ENCODE results near the gene EPHB6. TPM values are rescaled to one million over a fixed set of nuclear protein-coding genes. Genes with fewer than 3 reads are reported as not detected.

The EPHB6 gene
- total RNA-seq, 1 donor = 11.0 TPM

DNA sequence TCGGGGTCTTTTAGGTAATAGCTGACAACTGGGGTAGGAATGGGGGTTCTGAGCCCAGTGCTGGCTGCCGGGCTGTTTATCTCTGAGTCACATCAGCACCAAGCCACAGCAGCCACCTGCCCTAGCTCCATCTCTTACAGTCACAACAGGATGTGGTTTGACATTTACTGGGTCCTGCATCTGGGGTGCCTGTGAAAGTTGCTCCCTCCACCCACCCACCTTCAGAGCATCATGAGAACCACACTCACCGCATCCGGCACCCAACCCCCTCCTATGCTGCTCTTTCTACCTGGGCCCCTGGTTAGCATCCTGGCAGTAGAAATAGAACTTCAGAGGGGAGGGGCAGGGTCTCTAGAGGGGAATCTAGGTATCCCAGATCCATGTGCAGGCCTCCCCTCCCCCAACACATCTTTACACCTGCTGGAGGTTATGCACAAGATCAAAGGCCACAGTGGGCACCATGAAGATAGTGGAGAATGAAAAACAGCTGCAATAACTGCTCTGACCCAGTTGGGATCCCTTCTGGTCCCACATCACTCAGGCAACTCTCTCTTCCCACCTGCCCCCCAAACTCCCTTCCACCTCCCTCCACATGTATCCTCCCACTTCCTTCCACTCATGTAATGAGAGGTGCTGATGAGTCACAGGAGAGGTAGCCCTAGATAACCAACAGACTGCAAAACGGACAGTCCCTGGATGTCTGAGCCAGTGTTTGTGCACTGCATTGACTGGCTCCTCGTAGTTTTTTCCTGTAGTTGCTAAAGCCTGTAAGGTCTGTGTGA lies 45.9 kb upstream of the EPHB6 start:
- no peak for DNase-seq (ENCODE audit: low read depth)

DNA sequence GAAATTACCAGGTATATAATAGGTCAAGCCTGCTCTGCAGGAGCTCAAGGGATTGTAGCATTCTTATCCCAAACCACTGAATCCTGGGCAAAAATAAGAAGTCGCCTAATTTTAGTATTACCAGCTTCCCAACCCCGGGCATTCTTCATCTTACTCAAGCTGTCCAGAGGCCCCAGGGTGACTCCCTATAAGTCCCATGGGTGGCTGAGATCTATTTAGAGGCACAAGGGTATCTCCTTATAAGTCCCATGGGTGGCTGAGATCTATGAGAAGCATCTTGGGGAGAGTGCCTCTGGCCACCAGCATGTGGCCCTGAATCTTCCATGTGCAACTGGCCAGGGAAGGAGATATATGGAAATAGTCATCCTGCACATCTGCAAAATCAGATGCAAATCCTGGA lies 45.2 kb upstream of the EPHB6 start:
- no peak for DNase-seq (ENCODE audit: low read depth)
- H3K4me3 ChIP-seq (ENCODE audit: low read depth, low read length) = no peak overlapping the region
- TF ChIP-seq, protein P1, sequence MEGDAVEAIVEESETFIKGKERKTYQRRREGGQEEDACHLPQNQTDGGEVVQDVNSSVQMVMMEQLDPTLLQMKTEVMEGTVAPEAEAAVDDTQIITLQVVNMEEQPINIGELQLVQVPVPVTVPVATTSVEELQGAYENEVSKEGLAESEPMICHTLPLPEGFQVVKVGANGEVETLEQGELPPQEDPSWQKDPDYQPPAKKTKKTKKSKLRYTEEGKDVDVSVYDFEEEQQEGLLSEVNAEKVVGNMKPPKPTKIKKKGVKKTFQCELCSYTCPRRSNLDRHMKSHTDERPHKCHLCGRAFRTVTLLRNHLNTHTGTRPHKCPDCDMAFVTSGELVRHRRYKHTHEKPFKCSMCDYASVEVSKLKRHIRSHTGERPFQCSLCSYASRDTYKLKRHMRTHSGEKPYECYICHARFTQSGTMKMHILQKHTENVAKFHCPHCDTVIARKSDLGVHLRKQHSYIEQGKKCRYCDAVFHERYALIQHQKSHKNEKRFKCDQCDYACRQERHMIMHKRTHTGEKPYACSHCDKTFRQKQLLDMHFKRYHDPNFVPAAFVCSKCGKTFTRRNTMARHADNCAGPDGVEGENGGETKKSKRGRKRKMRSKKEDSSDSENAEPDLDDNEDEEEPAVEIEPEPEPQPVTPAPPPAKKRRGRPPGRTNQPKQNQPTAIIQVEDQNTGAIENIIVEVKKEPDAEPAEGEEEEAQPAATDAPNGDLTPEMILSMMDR (IDR thresholded peaks at IDR 0.05; ENCODE audit: insufficient read depth, low read length) = no peak

More for the DNA sequence above, 45.9 kb upstream of the EPHB6 start:
- TF ChIP-seq, protein P1 (IDR thresholded peaks at IDR 0.05; ENCODE audit: insufficient read depth, low read length) = no peak
- no peak overlapping the region for H3K4me3 ChIP-seq (ENCODE audit: low read depth, low read length)

DNA sequence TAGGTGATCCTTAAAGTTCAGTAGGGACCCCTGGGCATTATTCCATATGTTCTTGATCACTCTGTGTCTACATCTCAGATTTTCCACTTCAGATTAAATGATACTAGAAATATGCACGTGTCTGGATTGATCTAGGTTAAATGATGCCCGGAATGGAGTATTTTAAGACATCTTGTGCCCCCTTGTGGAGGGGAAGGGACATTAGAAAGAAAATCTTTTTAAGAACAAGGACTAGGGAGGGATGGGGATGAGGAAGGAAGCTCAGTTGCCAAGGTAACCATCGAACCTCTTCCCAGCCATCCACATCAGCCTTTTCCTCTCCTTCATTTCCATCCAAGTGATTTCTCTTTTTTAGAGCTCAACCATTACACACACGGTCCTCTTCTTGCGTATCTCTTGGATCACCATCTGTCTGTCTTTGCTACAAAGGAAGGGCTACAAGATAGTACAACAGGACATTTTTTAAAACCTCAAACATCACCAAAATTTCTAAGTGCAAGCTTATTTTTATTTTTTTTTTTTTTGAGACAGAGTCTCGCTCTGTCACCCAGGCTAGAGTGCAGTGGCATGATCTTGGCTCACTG lies 43.6 kb upstream of the EPHB6 start:
- TF ChIP-seq, protein P1 (IDR thresholded peaks at IDR 0.05; ENCODE audit: insufficient read depth, low read length) = peak; percentile 67
- DNase-seq (ENCODE audit: low read depth) = peak; percentile 67
- H3K4me3 ChIP-seq (ENCODE audit: low read depth, low read length) = no peak overlapping the region

DNA sequence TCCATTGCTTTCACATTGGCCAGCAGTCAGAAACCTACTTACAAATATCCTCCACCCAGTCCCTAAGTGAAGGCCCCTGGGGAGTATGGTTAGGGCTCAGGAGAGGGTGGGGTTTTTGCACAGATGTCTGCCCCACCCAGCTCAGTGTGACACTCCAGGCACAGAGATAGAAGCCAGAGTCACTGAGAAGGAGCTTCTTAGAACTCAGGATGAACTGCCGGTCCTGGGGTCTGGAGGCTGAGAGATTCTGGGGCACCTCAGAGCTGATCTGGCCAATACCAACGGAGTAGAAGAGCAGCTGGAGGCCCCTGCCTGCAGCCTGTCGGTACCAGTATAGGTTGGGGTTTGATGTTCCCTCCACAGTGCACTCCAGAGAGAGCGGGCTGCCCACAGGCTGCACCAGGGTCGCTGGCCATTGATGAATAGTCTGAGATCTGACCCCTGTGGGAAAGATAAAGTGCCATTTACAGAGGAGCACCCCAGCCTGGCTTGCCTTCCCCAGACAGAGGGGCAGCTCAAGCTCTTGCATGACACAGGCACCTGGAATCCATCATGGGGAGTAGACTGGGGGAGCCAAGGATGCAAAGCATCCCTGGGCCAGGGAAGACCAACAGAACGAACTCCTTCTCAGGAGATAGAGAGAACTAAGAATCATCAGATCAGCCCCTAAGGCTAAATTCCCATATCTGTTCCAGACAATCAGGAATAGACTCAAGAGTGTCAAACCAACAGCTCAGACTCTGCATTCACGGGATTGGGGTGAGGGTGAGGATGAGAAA lies 42.2 kb upstream of the EPHB6 start:
- TF ChIP-seq, protein P1 (IDR thresholded peaks at IDR 0.05; ENCODE audit: insufficient read depth, low read length) = no peak
- DNase-seq (ENCODE audit: low read depth) = no peak
- no peak overlapping the region for H3K4me3 ChIP-seq (ENCODE audit: low read depth, low read length)

DNA sequence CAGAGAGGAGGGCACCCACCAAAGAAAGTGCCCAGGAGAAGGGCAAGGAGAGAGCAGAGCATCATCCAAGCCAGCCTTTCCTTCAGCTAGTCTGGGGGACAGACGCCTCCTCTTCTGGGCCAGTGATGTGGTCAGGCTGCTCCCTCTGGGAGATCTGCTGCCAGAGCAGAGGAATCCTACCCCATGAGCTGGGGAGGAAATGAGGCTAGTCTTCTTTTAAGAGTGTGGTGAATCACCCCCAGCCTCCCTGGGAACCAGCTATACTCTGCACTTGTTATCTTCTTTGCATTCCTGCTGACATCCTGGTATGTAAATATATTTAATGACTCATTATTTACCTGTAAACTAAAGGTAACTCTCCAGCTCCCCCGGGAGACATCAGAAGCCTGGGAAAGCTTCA lies 41.6 kb upstream of the EPHB6 start:
- TF ChIP-seq, protein P1 (IDR thresholded peaks at IDR 0.05; ENCODE audit: insufficient read depth, low read length) = no peak
- peak; percentile 78 for DNase-seq (ENCODE audit: low read depth)
- no peak overlapping the region for H3K4me3 ChIP-seq (ENCODE audit: low read depth, low read length)

DNA sequence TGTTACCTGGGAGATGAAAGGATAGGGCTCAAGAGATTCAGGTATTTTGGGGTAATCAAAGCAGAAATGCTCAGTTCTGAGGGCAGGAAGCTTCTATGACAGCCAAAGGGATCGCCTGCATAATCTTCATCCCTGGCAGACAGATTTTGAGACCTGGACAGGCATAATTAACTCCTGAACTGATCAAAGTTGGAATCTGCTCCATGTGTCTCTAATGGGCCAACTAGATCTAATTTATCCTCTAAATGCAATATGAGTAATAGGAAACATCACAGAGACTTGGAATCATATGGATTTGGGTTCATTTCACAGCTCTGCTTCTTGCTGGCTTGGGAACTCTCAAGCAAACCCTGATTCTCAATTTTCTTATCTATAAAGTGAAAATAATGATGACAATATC lies 41.2 kb upstream of the EPHB6 start:
- TF ChIP-seq, protein P1 (IDR thresholded peaks at IDR 0.05; ENCODE audit: insufficient read depth, low read length) = no peak
- H3K4me3 ChIP-seq (ENCODE audit: low read depth, low read length) = no peak overlapping the region
- DNase-seq (ENCODE audit: low read depth) = no peak
